RKO (cell line): ENCODE results near the gene KRT82.
A peak's percentile ranks its signal among the peaks of the same experiment; 100 is the strongest.
"Not testable (repeated sequence)": the region's sequence is repeated elsewhere in the genome, so short reads cannot be mapped to it uniquely, and the experiment has no call there.

ENCODE experiments used
- DNase-seq: peaks from one replicate; pipeline ENCODE4 v3.0.0-alpha.2; 2016; ENCODE audit warnings: low spot score

KRT82 gene

DNA sequence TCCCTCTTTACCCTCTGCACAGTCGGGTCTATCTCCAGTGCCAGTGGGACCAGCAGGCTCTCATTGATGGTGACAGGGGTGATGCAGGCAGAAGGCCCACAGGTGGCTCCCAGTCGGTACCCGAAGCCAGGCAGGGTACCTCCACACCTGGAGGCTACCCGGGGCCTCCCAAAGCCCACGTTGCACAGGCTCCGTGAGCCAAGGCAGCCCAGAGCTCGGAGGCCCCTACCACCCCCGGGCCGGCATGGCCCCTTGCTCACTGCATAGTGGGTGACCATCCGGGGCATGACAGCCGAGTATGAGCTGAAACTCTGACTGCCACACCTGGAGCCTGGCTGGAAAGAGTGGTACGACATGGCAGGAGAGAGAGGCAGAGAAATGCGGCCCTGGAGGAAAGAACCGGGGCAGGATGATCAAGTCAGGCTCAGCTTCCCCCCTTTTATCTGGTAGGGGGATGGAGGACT lies at the start of gene KRT82:
Gene KRT82, minus strand, starts transcription at position 414 of the 464 bp plus-strand sequence. Its CDS starts 58 bp downstream, at position 356.
- no peak for DNase-seq

DNA sequence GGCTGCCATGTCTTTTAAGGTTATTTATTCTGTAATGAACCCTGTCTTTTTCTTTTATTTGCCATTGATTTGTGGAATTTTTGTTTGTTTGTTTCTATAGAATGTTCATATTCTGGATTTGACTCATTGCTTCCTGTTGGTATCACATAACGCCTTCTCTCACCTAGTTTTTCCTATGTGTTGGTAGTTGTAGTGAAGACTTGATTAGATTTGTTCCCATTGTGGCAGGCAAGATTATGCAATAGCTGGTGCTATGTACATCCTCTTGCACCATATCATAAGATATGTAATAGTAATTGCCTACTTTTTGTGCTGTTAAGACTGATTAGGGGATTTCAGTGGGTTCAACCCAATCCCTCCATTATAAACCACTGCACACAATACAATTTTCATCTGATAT lies 49.7 kb upstream of the KRT82 start:
- no peak for DNase-seq

DNA sequence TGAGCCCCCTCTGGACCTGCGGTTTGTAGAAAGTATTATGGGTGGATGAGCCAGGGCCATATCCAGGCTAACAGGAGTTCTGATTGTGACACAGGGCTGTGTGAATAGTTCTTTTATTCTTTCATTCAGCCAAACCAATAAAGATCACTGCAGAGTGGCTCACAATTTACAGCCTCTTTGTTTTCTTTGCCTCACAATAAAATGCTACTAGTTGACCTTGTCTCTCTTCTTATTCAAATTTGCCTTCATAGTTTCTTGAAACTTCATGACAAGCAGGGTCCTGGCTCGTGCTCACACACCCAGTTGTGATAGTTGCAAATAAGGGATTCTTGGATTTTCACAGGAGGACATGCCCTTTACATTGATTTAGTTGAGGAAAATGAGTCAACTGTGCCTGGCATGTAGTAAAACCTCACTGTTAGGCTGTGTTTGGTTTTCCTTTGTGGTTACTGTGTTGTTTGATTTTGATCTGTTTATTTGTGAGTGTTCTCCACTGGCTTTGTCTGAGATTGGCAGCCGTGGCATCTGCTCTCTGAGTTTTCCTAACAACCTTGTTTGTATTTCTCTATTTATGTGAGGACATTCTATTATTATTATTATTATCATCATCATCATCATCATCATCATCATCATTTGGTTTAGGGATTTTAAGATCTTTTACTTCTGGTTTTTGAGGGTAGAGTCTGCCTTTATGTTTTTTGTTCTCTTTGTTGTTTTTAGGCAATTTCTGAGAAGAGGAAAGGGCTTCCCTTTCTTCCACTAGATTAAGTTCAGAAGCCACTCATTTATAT lies 48.5 kb upstream of the KRT82 start:
- DNase-seq: no peak

DNA sequence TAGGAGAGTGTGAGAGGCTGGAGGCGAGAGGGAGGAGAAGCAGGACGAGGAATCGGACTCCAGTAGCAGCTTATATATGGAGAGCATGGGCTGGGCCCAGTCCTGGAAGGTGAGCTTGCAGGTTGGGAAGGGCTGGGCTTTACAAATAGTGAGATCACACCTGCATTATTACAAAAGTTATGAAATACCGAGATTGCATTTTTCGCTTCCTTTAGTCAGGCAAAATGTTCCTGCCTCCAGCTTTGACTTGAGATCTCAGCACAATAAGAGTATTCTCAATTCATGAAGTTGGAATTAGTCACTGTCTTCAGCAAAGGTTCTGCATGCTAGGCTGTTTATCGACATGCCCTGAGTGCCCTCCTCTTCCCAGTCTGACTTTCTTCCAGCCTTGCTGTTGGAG lies 46.0 kb upstream of the KRT82 start, which contains the start of gene KRT6B:
Gene KRT6B, minus strand, starts transcription at position 46 of the 400 bp plus-strand sequence. CDS start 68 bp downstream, outside the sequence.
- no peak for DNase-seq

DNA sequence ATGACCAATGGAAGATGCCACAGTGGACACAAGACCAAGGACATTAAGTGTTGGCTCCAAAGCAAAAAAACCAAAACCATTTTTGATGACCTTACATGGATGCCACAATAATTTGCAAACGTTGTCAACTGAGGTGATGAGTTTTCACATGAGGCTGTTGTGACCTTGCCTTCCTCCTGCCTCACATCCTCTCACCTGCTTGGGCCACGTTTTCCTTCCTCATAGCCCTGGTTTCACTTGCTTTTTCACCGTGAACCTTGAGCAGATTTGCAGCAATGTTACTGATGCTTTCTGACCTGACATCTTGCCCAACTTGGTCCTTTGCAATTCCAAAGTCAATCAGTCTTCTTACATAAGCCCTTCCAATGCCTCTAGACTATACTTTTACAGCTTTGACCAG lies 42.1 kb upstream of the KRT82 start:
- DNase-seq: no peak

DNA sequence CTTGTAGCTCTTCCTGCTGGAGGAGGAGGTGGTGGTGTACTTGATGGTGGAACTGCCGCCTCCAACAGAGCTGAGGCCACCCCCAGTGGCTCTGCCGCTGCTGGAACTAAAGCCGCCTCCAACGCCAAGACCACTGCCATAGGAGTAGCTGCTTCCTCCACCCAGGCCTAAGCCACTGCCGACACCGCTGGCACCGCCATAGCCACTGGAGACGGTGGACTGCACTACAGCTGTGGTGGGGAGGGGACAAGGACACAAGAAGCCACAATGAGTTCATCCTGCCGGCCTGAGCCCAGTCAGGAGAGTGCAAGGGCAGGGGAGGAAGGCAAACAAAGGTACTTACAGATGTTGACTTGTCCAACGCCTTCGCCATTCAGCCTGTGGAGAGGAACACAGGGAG lies 41.1 kb upstream of the KRT82 start:
- not testable (repeated sequence) for DNase-seq

DNA sequence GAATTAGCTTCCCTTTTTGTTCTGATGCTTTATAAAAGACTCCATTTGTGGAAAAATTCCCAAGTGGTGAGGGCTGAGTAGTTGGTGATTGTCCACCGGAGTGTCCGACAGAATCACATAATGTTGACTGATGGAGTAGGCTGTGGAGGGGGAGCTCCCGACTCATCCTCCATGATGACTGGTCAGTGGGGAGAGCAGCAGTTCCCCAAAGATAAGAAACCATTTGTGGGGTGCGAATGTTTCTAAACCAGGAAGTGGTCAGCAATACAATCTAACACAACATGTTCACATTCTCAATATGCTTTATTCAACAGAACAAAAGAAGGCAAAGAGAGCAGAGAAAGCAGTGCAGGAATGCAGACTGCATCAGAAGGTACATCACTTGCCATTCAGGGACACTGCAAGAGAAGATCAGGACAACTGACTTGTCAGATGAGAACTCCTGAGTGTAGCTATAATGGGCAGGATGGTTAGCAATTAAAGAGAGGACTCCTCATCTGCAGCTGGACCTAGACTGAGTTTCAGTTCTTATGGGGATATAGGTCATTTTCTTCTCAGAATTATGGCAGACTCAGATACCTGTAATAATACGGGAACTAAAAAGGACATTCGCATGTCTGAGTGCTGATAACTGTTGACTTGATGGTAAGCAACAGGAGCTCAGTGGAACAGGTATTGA lies 40.4 kb upstream of the KRT82 start:
- no peak for DNase-seq

DNA sequence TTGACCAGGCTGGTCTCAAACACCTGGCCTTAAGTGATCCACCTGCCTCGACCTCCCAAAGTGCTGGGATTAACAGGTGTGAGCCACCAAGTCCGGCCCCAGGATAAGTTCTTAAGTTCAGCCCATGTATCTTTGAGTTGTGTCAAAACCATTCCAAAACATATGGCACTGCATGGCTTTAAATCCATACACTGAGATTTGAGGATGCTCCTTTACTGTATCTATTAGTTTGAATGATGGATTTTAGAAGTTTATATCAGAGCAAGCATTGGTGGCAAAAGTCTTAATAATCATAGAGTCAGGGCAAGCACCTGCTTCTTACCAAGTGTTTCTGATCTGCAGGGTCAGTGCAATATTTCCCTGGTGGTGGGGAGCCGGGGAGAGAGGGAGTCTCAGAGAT lies 39.7 kb upstream of the KRT82 start:
- DNase-seq: no peak

DNA sequence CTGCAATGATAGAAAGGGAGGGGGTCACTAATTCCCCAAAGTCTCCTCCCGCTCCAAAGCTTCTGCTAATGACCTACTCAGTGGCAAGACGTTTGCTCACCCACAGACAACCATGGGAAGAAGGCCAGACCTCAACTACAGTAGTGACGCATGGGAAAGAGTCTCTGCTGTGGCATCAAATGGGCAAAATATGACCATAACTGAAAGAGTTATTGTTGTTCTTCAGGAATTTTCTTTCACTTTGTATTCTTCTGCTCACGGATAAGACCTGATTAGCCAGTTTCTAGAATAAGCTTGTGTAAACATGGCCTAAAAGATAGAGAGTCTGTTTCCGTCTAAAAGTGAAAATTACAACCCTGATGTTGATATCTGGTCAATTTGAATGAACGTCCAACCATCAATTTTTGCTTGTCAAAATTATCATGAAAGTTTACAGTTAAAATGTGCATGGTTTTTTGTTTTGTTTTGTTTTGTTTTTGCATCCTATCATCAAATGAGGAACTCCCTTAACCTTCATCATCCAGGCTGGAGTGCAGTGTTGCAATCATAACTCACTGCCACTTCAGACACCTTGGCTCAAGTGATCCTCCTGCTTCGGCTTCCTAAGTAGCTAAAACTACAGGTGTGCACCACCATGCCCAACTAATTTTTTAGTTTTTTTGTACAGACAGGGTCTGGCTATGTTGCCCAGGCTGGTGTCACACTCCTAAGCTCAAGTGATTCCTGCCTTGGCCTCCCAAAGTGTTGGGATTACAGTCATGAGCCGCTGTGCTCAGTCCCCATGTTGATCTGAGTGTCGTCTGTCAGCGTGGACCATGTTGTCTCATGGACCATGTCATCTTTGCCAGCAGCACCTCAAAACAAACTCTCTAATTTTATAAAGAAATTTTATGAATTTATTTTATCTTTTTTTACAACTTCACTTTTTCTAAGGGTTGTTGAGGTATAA lies 38.8 kb upstream of the KRT82 start:
- DNase-seq: no peak

DNA sequence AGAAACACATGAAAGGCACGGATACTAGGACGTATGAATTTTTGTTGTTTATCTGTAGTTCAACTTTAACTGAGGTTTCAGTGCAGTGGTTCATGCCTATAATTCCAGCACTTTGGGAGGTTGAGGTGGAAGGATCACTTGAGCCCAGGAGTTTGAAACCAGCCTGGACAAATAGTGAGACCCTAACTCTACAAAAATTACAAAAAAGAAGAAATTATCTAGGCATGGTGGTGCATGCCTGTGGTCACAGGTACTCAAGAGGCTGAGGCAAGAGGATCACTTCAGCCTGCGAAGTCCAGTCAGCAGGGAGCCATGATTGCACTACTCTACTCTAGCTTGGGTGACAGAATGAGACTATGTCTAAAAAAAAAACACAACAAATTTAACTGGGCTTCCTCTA lies 37.8 kb upstream of the KRT82 start:
- DNase-seq: no peak

DNA sequence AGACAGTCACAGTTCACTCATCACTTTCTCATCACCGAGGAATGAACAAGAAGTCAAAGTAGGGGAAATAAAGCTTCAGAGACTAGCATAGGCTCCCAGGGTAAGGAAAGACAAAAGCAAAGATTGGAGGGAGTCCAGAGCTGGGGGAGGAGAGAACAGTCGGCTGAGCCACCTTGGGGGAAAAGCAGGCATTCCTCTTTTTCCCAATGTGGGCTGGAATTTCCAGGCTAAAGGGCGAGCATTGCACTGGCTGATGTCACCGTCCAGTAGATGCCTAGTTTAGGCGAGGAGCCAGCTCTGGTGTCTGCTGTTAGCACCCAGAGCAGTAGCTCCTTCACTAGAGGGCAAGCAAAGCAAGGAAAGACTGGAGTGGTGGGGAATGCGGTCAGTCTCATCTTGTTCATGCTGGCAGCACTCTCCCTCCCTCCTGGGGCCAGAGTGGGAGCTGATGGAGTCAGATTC lies 36.5 kb upstream of the KRT82 start:
- DNase-seq: no peak

DNA sequence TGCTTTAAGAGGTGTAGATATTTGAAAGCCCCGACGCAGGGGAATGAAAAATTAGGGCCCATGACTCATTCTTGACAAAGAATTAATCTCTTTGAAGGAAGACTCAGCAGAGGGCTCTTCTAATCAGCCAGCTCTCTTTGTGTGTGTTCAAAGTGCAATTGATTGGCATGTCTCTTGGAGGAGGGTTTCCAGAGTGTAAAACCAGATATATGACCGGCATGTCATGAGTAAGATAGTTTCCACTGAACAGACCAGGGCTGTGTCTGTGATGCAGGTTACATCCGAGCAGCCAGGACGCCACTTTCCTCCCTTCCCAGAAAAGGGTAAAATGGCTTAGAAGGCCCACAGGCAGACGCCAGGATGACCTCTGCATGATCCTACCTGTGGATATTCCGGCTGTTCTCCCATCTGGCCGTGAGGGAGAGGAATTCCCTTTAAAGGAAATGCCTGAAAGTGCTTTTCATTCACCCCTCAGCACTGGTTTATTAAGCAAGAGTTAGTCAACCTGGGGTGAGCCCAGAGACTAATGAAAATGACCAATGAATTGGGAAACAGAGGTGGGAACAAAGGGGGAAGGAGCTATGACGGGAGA lies 35.3 kb upstream of the KRT82 start:
- DNase-seq: peak; percentile 4

DNA sequence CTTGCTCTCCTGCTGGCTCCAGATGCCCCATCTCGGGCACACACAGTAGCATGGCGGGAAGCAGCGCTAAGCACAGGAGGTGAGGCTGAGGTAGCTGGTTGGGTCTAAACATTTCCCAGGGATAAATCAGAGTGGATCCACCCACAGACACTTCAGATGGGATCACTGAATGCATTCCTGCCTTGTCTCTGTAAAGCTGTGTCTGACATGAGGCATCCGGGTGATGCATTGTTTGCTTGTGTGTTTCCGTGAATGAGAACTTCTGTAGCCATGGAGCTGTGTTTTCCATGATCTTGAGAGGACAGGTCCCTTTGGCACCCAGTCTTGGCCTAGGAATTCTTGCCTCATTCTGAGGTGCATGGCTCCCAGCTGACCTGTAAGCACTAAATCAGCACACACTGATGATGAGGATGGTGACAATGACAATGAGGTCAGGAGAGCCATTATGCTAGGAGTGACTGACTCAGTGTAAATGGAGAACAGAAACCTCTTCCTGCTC lies 34.7 kb upstream of the KRT82 start:
- no peak for DNase-seq

DNA sequence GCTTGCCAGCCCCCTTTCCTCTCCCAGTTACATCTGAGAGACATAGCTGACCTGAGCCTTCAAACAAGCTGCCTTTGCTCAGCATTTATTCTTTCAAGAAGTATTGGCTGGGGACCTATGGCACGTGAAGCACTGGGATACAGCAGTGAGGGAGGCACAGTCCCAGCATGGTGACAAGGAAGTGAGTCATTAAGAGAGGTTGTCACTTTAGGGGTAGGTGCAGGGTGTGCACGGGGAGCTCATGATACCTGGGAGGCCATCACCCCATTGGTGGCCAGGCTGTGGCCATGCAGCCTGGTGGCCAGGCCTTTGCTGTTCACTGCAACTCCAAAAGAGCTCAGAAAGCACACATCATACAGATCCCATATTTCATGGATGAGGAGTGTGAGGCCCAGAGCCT lies 33.7 kb upstream of the KRT82 start:
- DNase-seq: no peak

DNA sequence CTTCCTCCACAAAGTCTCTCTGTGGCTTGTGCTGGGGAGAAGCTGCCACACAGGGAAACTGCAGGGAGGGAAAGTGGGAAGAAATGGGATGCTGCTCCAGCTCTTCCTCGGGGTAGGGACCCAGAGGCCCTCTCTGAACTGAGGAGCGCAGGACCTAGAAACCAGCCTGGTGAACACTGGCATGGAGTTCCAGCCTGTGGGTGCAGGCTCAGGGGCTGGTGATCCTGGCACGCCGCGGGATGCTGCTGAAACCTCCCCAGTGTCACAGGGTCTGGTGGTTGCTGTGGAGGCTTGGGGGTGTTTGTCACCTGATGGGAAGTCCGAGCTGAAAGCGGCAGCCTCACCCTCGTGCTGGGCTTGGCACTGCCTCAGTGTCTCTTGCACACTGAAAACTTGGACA lies 33.3 kb upstream of the KRT82 start:
- no peak for DNase-seq

DNA sequence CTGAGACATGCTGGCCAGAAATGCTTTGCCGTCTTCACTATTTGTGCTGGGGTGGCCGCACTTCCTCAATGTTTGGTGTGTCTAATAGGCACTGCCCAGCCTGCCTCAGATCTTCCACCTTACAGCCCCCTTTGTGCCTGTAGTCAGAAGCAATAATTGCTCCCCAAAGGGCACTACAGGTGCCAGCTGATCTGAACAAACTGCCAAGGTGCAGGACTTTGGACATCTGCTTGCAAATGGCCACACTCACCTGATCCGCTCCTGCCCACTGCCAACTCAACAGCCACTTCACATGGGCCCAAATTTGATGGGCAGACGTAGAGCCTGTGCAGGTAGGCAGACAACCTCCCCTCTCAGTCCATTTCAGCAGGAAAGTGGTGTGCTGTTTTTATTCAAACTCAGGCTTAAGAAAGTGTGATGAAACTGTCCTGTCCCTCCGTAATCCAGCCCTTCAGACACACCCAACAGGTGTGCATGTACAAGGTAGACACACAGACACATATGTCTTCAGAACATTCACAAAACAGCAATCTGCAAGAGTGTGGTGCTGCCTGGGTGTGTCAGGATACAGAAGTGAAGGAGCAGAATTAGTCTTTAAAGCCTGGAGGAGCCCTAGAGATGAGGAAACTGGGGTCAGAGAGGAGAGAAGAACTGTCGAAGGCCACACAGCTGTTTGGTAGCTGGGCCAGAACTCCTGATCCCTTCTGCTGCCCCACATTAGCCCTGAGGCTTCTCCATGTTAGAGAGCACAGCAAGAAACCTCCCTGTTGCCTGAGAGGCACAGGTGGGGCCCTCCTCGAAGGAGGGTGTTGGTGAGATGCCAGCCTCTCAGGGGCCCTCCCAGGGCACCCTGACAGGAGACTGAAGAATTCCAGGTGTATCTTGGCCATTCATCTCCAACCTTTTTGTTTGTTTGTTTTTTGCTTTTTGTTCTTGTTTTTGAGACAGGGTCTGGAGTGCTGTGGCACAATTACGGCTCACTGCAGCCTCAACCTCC lies 32.5 kb upstream of the KRT82 start:
- no peak for DNase-seq

DNA sequence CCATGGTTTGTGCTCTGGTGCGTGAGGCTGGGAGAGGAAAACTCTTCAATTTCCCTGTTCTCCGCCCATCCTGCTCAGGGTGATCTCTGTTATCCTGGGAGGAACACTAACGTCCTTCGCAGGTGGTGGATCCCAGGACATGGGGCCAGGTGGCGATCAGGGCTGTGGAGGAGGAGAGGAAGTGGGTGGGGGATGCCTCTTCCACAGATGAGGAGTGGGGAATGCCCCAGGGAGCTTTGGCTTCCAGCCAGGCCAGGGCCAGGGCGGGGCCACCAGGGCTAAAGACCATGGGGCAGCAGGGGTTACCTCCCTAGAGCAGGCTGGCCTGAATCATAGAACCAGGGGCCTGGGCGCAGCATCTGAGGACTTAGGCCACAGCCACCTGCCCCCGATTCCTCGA lies 31.4 kb upstream of the KRT82 start:
- no peak for DNase-seq

DNA sequence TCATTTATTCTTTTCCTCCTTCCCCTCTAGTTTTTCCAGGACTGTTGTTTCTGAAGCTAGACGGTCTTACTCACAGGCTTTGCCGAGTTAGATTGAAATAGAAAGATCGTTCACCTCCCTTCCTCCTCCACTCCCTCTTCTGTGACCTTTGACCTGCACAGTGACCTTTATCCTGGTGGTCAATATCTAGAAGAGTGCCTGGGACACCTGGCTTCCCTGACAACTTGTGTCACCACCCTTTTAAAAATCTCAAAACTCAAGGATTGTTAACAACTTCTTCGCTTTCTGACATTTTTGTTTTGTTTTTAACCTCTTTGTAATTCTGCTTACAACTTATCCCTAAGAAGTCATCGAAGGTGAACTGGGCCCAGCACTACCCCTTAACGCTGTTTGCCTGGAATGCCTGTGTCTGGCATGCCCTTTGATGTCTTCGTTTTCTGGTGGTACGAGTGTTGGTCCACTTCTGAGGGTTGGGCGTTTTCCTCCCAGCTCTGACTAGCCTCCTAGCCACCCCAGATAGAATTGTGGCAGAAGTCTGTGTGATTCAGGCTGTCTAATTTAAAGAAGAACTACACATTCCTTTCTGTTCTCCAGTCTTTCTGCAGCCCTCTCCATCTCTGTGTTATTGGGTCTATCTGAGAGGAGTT lies 30.8 kb upstream of the KRT82 start:
- no peak for DNase-seq

DNA sequence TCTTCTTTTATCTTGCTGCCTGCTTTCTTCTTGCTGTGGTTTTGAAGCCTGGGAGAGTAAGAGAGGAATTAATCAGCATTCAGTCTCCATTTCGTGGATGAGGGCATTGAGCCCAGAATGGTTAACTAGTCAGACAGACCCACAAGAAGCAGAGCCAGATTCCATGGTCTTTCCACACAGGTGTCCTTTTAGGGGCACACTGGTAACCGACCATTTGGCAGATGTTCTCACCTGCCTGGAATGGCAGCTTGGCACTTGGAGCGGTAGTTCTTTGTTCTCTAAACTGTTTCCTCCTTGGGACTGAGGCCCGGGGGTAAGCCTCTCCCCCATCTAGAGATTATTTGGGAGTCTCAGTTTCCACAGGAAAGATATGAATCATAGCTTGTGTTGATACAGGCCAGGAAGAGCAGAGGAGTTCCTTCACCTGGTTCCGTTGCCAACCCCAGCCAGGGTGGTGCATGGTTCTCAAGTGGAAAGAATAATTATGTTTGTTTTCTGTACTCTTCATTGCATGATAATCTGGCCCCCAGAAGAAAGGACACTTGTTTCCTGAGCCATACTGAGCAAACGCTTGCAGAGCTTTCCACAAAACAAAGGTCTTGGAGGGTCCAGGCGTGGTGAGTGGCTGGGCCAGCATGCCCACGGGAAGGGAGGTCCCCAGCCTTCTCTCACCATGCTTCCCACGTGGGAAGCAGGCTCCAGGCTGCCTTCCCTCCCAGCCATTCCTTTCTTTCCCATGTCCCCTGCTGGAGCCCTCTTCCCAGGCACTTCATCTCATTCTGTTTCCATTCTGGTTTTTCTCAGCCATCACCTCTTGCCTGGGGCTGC lies 30.1 kb upstream of the KRT82 start:
- no peak for DNase-seq
